SK-N-MC (cell line): ENCODE data around the gene BANP.

Source experiments
- EZH2 ChIP-seq: fragments of 200-600 bp; sonication (generic); IDR thresholded peaks from one replicate; pipeline ENCODE4 v1.6.1; 2017; ENCODE audit warnings: antibody characterized with exemption
- POLR2AphosphoS5 ChIP-seq: IDR thresholded peaks from 2 replicates; pipeline ENCODE4 v1.6.1; 2012; ENCODE audit warnings: mild to moderate bottlenecking, low read depth, low read length, borderline replicate concordance

GRCh38 chr16:87930456-87930855, 20.8 kb upstream of the BANP start:
- TF ChIP-seq POLR2AphosphoS5 (no peak), EZH2 (no peak)
